ENCODE results near the gene FOXO6. TPM values are rescaled to one million over a fixed set of nuclear protein-coding genes. Genes with fewer than 3 reads are reported as not detected.

The FOXO6 gene
- total RNA-seq, 2 experiments from 2014 or later, result 0.19 to 0.34 TPM

- H3K4me1 Mint-ChIP-seq, result peaks cover 12% of the 10 kb centered on the region
- peaks cover 2% of the 10 kb centered on the region for H3K36me3 Mint-ChIP-seq
- H3K27ac Mint-ChIP-seq, result no peak overlapping the region
- peaks cover 39% of the 10 kb centered on the region for H3K27me3 Mint-ChIP-seq
- no peak for DNase-seq
- H3K4me3 Mint-ChIP-seq, result no peak overlapping the region
- H3K9me3 Mint-ChIP-seq, result peaks cover 13% of the 10 kb centered on the region
These were observed 19.3 kb upstream of the FOXO6 start for GRCh38 chr1:41341772-41342562.

- no peak for DNase-seq
- Mint-ChIP-seq H3K36me3 (peaks cover 2% of the 10 kb centered on the region), H3K4me1 (peaks cover 12% of the 10 kb centered on the region), H3K27me3 (peaks cover 30% of the 10 kb centered on the region), H3K9me3 (peaks cover 13% of the 10 kb centered on the region), H3K27ac (no peak overlapping the region), H3K4me3 (no peak overlapping the region)
These were observed 18.4 kb upstream of the FOXO6 start for GRCh38 chr1:41342774-41343355.

- DNase-seq, result no peak
- Mint-ChIP-seq H3K9me3 (peaks cover 7% of the 10 kb centered on the region), H3K4me1 (peaks cover 12% of the 10 kb centered on the region), H3K36me3 (peaks cover 2% of the 10 kb centered on the region), H3K27ac (peak overlapping the region; percentile 83), H3K27me3 (peaks cover 20% of the 10 kb centered on the region), H3K4me3 (peak overlapping the region; percentile 22)
These were observed 17.2 kb upstream of the FOXO6 start for GRCh38 chr1:41343790-41344699.

- H3K4me3 Mint-ChIP-seq, result peak overlapping the region; percentile 22
These were observed 16.5 kb upstream of the FOXO6 start for GRCh38 chr1:41344708-41345159.

GRCh38 chr1:41345434-41346075, 15.7 kb upstream of the FOXO6 start:
- Mint-ChIP-seq H3K4me1 (peaks cover 12% of the 10 kb centered on the region), H3K27me3 (peaks cover 15% of the 10 kb centered on the region), H3K4me3 (no peak overlapping the region), H3K36me3 (no peaks in the 10 kb centered on the region), H3K9me3 (no peaks in the 10 kb centered on the region), H3K27ac (no peak overlapping the region)
- no peak for DNase-seq

More at GRCh38 chr1:41344708-41345159, 16.5 kb upstream of the FOXO6 start:
- DNase-seq, result peak; percentile 49
- peaks cover 20% of the 10 kb centered on the region for H3K27me3 Mint-ChIP-seq
- peaks cover 12% of the 10 kb centered on the region for H3K4me1 Mint-ChIP-seq
- peaks cover 2% of the 10 kb centered on the region for H3K36me3 Mint-ChIP-seq
- peak overlapping the region; percentile 83 for H3K27ac Mint-ChIP-seq
- H3K9me3 Mint-ChIP-seq, result peaks cover 4% of the 10 kb centered on the region

GRCh38 chr1:41347276-41347675, 14.0 kb upstream of the FOXO6 start:
- peaks cover 12% of the 10 kb centered on the region for H3K4me1 Mint-ChIP-seq
- no peak overlapping the region for H3K27ac Mint-ChIP-seq
- peaks cover 8% of the 10 kb centered on the region for H3K27me3 Mint-ChIP-seq
- H3K36me3 Mint-ChIP-seq, result no peaks in the 10 kb centered on the region
- H3K9me3 Mint-ChIP-seq, result no peaks in the 10 kb centered on the region
- no peak overlapping the region for H3K4me3 Mint-ChIP-seq
- DNase-seq, result no peak

- no peak overlapping the region for H3K27ac Mint-ChIP-seq
- no peaks in the 10 kb centered on the region for H3K36me3 Mint-ChIP-seq
- no peak for DNase-seq
- peaks cover 8% of the 10 kb centered on the region for H3K27me3 Mint-ChIP-seq
- H3K4me1 Mint-ChIP-seq, result peaks cover 12% of the 10 kb centered on the region
- H3K4me3 Mint-ChIP-seq, result no peak overlapping the region
- no peaks in the 10 kb centered on the region for H3K9me3 Mint-ChIP-seq
These were observed 12.8 kb upstream of the FOXO6 start for GRCh38 chr1:41348394-41348793.

- H3K27ac Mint-ChIP-seq, result no peak overlapping the region
- H3K36me3 Mint-ChIP-seq, result no peaks in the 10 kb centered on the region
- no peak for DNase-seq
- H3K27me3 Mint-ChIP-seq, result peaks cover 6% of the 10 kb centered on the region
- H3K4me3 Mint-ChIP-seq, result no peak overlapping the region
- H3K4me1 Mint-ChIP-seq, result peaks cover 7% of the 10 kb centered on the region
- no peaks in the 10 kb centered on the region for H3K9me3 Mint-ChIP-seq
These were observed 11.7 kb upstream of the FOXO6 start for GRCh38 chr1:41349361-41350054.

- no peak for DNase-seq
- no peak overlapping the region for H3K27ac Mint-ChIP-seq
- no peaks in the 10 kb centered on the region for H3K9me3 Mint-ChIP-seq
- peaks cover 3% of the 10 kb centered on the region for H3K4me1 Mint-ChIP-seq
- peaks cover 6% of the 10 kb centered on the region for H3K27me3 Mint-ChIP-seq
- H3K36me3 Mint-ChIP-seq, result no peaks in the 10 kb centered on the region
- H3K4me3 Mint-ChIP-seq, result no peak overlapping the region
These were observed 11.2 kb upstream of the FOXO6 start for GRCh38 chr1:41350055-41350378.

- no peaks in the 10 kb centered on the region for H3K36me3 Mint-ChIP-seq
These were observed 9.7 kb upstream of the FOXO6 start for GRCh38 chr1:41351262-41352151.

GRCh38 chr1:41353744-41354143, 7.5 kb upstream of the FOXO6 start:
- no peak overlapping the region for H3K27ac Mint-ChIP-seq
- DNase-seq, result no peak
- no peaks in the 10 kb centered on the region for H3K36me3 Mint-ChIP-seq
- peaks cover 16% of the 10 kb centered on the region for H3K27me3 Mint-ChIP-seq
- peaks cover 3% of the 10 kb centered on the region for H3K4me1 Mint-ChIP-seq
- no peaks in the 10 kb centered on the region for H3K9me3 Mint-ChIP-seq
- H3K4me3 Mint-ChIP-seq, result no peak overlapping the region

More at GRCh38 chr1:41351262-41352151, 9.7 kb upstream of the FOXO6 start:
- Mint-ChIP-seq H3K27ac (no peak overlapping the region), H3K4me3 (no peak overlapping the region), H3K4me1 (peaks cover 3% of the 10 kb centered on the region), H3K27me3 (peaks cover 6% of the 10 kb centered on the region), H3K9me3 (no peaks in the 10 kb centered on the region)
- DNase-seq, result no peak

GRCh38 chr1:41354956-41355355, 6.3 kb upstream of the FOXO6 start:
- no peak for DNase-seq
- no peaks in the 10 kb centered on the region for H3K9me3 Mint-ChIP-seq
- no peaks in the 10 kb centered on the region for H3K36me3 Mint-ChIP-seq
- peaks cover 3% of the 10 kb centered on the region for H3K4me1 Mint-ChIP-seq
- no peak overlapping the region for H3K27ac Mint-ChIP-seq
- no peak overlapping the region for H3K4me3 Mint-ChIP-seq
- H3K27me3 Mint-ChIP-seq, result peaks cover 18% of the 10 kb centered on the region

GRCh38 chr1:41355356-41355755, 5.9 kb upstream of the FOXO6 start:
- H3K27me3 Mint-ChIP-seq, result peaks cover 18% of the 10 kb centered on the region
- no peak overlapping the region for H3K4me3 Mint-ChIP-seq
- no peak for DNase-seq
- H3K36me3 Mint-ChIP-seq, result no peaks in the 10 kb centered on the region
- H3K27ac Mint-ChIP-seq, result no peak overlapping the region
- H3K9me3 Mint-ChIP-seq, result no peaks in the 10 kb centered on the region
- H3K4me1 Mint-ChIP-seq, result peaks cover 3% of the 10 kb centered on the region
